ENCODE data around the gene SUMF2.
"Not testable (repeated sequence)": the region's sequence is repeated elsewhere in the genome, so short reads cannot be mapped to it uniquely, and the experiment has no call there.

Gene SUMF2

DNA sequence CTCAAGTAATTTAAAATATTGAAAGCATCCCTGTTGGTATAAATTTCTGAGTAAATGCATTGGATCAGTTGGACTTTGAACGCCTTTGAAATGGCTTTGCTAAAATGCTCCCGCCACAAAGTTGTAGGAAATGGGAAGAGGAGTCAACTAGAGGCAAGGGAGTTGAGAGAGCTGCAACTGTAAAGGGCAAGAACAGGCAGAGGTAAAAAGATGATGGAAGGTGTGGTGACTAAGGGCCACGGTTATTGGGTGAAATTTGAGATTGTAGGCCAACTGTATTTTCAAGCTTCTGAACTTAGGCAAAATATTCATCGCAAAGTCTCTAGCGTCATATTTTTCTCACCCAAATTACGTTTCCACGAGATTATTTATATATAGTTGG is 595 bp upstream of the SUMF2 start:
- DNase-seq (ENCODE audit: low spot score): no peak

- not testable (repeated sequence) for DNase-seq (ENCODE audit: low spot score)
Measured at GRCh38 chr7:56066376-56066775, 2.3 kb downstream of the SUMF2 start.

GRCh38 chr7:56074371-56074791 is 10.3 kb downstream of the SUMF2 start:
- DNase-seq (ENCODE audit: low spot score): peak; percentile 86

- DNase-seq (ENCODE audit: low spot score): no peak
Measured at GRCh38 chr7:56077681-56078080, 13.6 kb downstream of the SUMF2 start.

DNA sequence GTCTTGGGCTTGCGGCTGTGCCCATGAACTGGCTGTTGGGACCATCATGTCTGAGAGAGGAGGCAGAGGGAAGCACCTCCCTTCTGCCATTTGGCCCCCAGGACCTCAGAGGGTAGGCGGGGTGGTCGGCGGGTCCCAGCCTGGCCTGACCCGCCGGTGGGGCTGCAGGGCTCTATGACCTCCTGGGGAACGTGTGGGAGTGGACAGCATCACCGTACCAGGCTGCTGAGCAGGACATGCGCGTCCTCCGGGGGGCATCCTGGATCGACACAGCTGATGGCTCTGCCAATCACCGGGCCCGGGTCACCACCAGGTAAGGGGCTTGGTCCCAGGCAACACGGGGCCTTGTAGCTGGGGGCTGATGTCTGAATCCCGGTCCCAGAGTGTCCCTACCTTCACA is 14.1 kb downstream of the SUMF2 start:
- no peak for DNase-seq (ENCODE audit: low spot score)

DNA sequence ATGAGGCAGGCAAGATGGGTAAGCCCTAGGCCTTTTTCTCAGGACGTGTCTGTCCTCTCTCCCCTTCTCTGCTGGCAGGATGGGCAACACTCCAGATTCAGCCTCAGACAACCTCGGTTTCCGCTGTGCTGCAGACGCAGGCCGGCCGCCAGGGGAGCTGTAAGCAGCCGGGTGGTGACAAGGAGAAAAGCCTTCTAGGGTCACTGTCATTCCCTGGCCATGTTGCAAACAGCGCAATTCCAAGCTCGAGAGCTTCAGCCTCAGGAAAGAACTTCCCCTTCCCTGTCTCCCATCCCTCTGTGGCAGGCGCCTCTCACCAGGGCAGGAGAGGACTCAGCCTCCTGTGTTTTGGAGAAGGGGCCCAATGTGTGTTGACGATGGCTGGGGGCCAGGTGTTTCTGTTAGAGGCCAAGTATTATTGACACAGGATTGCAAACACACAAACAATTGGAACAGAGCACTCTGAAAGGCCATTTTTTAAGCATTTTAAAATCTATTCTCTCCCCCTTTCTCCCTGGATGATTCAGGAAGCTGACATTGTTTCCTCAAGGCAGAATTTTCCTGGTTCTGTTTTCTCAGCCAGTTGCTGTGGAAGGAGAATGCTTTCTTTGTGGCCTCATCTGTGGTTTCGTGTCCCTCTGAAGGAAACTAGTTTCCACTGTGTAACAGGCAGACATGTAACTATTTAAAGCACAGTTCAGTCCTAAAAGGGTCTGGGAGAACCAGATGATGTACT is 15.5 kb downstream of the SUMF2 start:
- DNase-seq (ENCODE audit: low spot score): no peak

GRCh38 chr7:56080726-56081435 is 16.8 kb downstream of the SUMF2 start:
- not testable (repeated sequence) for DNase-seq (ENCODE audit: low spot score)

GRCh38 chr7:56081626-56082340 is 17.7 kb downstream of the SUMF2 start:
- no peak for DNase-seq (ENCODE audit: low spot score)

DNA sequence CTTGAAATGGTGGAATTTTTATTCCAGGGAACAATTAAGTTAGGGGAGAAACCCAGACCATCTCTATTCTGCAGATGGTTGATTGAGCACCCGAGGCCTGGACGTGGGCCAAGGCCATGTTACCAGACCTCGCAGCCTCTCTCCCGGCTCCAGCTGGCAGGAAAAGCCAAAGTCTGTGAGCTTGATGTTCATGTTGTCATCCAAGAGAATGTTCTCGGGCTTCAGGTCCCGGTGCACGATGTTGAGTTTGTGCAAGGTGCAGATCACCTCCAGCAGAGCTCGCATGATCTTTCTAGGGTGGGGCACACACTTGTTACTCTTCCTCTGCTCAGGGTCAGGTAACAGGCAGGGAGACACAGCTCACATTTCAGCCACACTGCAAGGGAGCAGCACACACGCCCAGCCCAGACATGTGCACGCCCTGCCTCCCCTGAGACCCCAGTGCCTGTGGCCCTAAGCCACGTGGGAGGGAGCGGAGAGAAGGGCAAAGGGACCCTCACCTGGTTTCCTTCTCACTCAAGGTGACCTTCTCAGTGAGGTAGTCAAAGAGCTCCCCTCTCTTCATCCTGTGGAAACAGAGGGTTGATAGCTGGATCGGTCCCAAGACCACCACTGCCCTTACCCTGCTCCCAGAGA is 19.2 kb downstream of the SUMF2 start:
- DNase-seq (ENCODE audit: low spot score): no peak

DNA sequence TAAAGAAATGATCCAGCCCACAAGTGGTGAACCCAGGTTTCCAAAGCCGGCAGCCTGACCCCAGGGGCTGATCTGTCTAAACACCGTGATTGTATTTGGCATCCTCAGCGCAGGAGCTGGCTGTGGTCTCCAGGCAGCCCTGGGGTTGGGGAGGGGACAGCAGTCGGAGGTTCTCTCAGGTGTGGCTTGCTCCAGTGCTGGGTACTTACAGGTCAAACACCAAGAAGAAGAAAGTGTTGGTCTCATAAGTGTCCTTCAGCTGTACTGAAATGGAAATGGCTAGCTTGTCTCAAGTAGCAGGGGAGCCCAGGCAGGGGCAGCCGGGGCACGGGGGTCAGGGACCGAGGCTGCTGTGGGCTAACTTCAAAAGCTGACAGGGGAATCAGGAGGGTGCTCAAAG is 22.7 kb downstream of the SUMF2 start:
- no peak for DNase-seq (ENCODE audit: low spot score)

DNA sequence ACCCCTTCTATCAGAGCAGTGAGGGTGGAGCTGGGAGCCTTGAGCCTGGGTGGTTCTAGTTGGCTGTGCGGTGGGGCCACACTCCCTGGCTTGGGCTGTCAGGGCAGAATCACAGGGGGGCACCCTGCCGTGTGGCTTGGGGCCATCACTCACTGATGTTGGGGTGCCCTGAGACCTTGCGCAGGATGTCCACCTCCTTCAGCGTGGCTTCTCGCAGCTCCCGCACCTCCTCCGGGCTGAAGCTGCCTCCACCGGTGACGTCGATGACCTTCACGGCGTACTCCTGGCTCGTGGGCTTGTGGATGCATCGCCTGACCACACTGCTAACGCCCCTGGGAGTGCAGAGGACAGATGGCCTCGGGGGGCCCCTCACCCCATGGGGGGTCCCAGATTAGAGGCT is 23.4 kb downstream of the SUMF2 start:
- DNase-seq (ENCODE audit: low spot score): no peak

DNA sequence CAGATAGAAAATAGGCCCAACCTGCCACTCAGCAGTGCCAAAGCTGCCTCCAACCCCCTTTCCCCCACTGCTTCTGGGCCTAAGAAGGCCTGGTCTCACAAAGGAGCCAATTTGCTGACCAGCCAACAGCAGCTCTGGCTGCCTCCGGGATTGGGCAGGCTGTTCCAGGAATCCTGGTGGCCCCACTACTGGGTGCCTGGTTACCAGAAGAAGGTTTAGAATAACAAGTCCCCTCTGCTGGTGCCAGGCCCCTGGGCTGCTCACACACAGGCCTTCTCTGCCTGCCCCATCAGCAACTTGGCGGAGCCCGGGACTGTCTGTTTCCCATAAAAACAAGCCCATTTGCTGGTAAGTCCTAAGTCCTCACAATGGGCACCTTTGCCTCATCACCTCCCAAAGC is 27.5 kb downstream of the SUMF2 start:
- DNase-seq (ENCODE audit: low spot score): no peak

- not testable (repeated sequence) for DNase-seq (ENCODE audit: low spot score)
Measured at GRCh38 chr7:56092388-56092787, 28.3 kb downstream of the SUMF2 start.

DNA sequence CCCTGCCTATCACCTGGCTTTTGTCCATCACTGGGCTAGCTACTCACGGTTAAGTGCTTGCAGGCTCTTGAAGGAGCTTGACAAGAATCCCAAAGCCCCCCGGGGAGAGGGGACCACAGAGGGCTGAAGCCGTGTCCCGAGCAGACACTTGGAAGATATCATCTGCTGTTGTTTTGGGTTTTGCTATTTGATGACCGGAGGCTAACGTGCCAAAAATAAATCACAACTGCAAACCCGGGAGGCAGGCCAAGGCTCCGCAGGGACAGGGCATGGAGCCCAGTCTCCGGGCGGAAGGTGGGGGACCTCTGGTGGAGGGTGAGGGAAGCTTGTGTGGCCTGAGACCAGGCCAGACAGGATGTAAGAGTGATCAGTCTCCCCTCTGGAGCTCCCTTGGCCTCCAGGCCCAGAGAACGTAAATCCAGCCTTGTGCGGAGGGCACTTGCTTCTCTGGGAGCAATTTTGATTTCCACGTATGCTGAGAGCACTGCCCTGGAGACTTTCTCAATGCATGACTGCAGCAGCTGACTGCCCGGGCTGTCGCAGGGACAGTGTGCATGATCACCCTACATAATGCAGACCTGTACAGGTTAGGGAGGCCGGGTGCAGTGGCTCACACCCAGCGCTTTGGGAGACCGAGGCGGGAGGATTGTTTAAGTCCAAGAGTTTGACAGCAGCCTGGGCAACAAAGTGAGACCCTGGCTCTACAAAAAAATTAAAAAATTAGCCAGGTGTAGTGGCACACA is 28.9 kb downstream of the SUMF2 start, which contains the start of gene PHKG1:
Gene PHKG1 (minus strand): TSS at position 164 of the 743 bp plus-strand sequence. CDS start 4,011 bp downstream, outside the sequence.
- no peak for DNase-seq (ENCODE audit: low spot score)

DNA sequence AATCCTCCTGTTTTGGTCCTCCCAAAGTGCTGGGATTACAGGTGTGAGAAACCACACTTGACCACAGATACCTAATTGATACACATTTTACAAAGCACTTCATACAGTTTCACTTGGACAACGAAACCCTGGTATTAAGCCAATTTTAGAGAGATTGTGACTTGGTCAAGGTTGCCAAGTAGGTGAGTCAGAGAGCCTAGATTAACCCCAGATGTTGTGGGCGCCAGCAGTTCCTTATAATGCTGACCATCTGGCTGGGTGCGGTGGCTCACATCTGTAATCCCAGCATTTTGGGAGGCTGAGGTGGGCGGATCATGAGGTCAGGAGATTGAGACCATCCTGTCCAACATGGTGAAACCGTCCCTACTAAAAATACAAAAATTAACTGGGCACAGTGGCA is 33.6 kb downstream of the SUMF2 start:
- peak; percentile 61 for DNase-seq (ENCODE audit: low spot score)

GRCh38 chr7:56098187-56099008 is 34.3 kb downstream of the SUMF2 start:
- not testable (repeated sequence) for DNase-seq (ENCODE audit: low spot score)

GRCh38 chr7:56099653-56100052 is 35.6 kb downstream of the SUMF2 start:
- DNase-seq (ENCODE audit: low spot score): no peak

GRCh38 chr7:56104138-56104537 is 40.1 kb downstream of the SUMF2 start:
- DNase-seq (ENCODE audit: low spot score): not testable (repeated sequence)

DNA sequence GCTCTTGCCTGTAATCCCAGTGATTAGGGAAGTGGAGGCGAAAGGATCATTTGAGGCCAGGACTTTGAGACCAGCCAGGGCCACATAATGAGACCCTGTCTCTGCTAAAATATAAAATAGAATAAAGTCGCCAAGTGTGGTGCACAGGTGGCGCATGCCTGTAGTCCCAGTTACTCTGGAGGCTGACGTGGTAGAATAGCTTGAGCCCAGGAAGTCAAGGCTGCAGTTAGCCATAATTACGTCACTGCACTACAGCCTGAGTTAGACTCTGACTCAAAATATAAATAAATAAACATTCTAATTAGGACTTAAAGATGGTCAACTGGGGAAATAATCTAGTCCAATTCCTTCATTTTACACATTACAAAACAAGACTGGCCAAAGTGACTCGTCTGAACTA is 41.4 kb downstream of the SUMF2 start:
- peak; percentile 48 for DNase-seq (ENCODE audit: low spot score)
